GM13977 (cell line): Measurements from ENCODE around the gene RPS16.

Experiments
- DNase-seq: peaks from one replicate; pipeline ENCODE4 v3.0.0; 2012; ENCODE audit warnings: low spot score
- CTCF ChIP-seq: IDR thresholded peaks from 2 replicates; pipeline ENCODE4 v1.5.1; 2012; ENCODE audit warnings: mild to moderate bottlenecking, control low read depth; ENCODE audit not compliant: insufficient read depth; ENCODE audit errors: extremely low read depth, missing control alignments
- in situ Hi-C: fragments of 300-500 bp; cut with MboI; formaldehyde crosslinking; loops from one replicate; pipeline ENCODE4 v1.12.0; 2022; ENCODE audit warnings: low sequenced_read_pairs, low pct_unique_long_range_greater_than_20kb, mixed read lengths, inconsistent platforms; ENCODE audit not compliant: unreplicated experiment

The RPS16 gene

GRCh38 chr19:39475748-39476147, 40.0 kb upstream of the RPS16 start:
- no peak for TF ChIP-seq CTCF
- in situ Hi-C loops, result no loop called here
- no peak for DNase-seq

- peak; percentile 81 for TF ChIP-seq CTCF
- in situ Hi-C loops, result no loop called here
These were observed 38.4 kb upstream of the RPS16 start for GRCh38 chr19:39474139-39474620.

GRCh38 chr19:39473443-39473960, 37.8 kb upstream of the RPS16 start:
- in situ Hi-C loops, result no loop called here
- no peak for TF ChIP-seq CTCF
- DNase-seq, result no peak

More at GRCh38 chr19:39474139-39474620, 38.4 kb upstream of the RPS16 start:
- DNase-seq, result peak; percentile 78

- no peak for DNase-seq
- TF ChIP-seq CTCF, result no peak
- in situ Hi-C loops, result no loop called here
These were observed 37.1 kb upstream of the RPS16 start for GRCh38 chr19:39472746-39473442.

- no peak for DNase-seq
- TF ChIP-seq CTCF, result no peak
- in situ Hi-C loops, result no loop called here
These were observed 36.2 kb upstream of the RPS16 start for GRCh38 chr19:39471756-39472536.

GRCh38 chr19:39470724-39471339, 35.1 kb upstream of the RPS16 start:
- TF ChIP-seq CTCF, result no peak
- no peak for DNase-seq
- in situ Hi-C loops, result no loop called here
